ENCODE results near the gene DLEU7. TPM values are rescaled to one million over a fixed set of nuclear protein-coding genes. Genes with fewer than 3 reads are reported as not detected.

DLEU7 gene
- total and polyA plus RNA-seq, 2 donors (not counting 1 experiment from before 2014, with no cell fraction given) = 0.07 to 0.25 TPM

DNA sequence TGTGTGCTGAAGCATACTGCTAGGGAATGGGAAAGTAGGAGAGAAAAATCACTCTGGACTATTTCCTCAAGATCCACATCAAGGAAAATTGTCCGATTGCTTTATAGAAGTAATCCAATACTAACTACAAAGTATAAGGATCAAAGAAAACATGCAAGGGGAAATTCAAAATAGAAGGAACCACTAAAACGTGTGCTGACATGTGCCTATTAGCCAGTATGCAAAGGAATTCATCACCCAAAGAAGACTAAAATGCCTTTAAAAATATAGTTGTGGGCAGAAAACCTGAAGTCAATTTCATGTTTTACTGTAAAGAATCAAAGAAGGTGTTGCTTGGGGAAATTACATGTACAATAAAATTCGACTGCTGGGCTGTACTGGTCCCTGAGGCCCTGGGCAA is 14.3 kb downstream of the DLEU7 start:
- no peak for ATAC-seq (ENCODE audit: low read depth)
- H3K4me3 ChIP-seq (ENCODE audit: control extremely low read depth in 1 of 5, extremely low read depth in 1 of 5, insufficient read depth in 1 of 5, low read depth in 2 of 5, low read length in 4 of 5) = no peak overlapping the region
- H3K4me3 Mint-ChIP-seq = no peak overlapping the region
- no peaks in the 10 kb centered on the region for H3K9me3 Mint-ChIP-seq (ENCODE audit: insufficient read depth)
- H3K27me3 ChIP-seq (replicated peaks in 1 of 4; ENCODE audit: control extremely low read depth in 1 of 4, control insufficient read depth in 3 of 4, insufficient read depth in 4 of 4, low read length in 3 of 4) = no peaks in the 10 kb centered on the region
- no peaks in the 10 kb centered on the region for H3K36me3 ChIP-seq (replicated peaks in 1 of 2; ENCODE audit: control extremely low read depth in 1 of 2, control insufficient read depth in 1 of 2, extremely low read depth in 1 of 2, insufficient read depth in 2 of 2, low read length in 1 of 2)
- intact Hi-C loops (cut with micrococcal nuclease) = no loop called here
- H3K9me3 ChIP-seq (ENCODE audit: control extremely low read depth in 1 of 3, control insufficient read depth in 2 of 3, insufficient read depth in 1 of 3, low read length in 2 of 3) = no peaks in the 10 kb centered on the region
- H3K4me2 ChIP-seq (replicated peaks; ENCODE audit: low read depth, low read length, poor library complexity, severe bottlenecking) = no peak overlapping the region
- CTCF ChIA-PET = interaction anchor here (2.0 kb wide), 1 partner anchor 83 kb away, joined by 4 read pairs; no protein-coding TSS in a partner anchor
- no peaks in the 10 kb centered on the region for H3K4me1 Mint-ChIP-seq
- H3K79me2 ChIP-seq (ENCODE audit: control insufficient read depth, insufficient read depth, low read length) = no peaks in the 10 kb centered on the region
- no peak overlapping the region for H2AFZ ChIP-seq (ENCODE audit: insufficient read depth, low read depth, low read length, poor library complexity, severe bottlenecking)
- H3K27ac Mint-ChIP-seq = no peak overlapping the region
- POLR2A ChIA-PET = no interaction called here
- no peaks in the 10 kb centered on the region for H3K4me1 ChIP-seq (ENCODE audit: control insufficient read depth in 2 of 2, insufficient read depth in 2 of 2, low read length in 2 of 2)
- TF ChIP-seq, protein P1, sequence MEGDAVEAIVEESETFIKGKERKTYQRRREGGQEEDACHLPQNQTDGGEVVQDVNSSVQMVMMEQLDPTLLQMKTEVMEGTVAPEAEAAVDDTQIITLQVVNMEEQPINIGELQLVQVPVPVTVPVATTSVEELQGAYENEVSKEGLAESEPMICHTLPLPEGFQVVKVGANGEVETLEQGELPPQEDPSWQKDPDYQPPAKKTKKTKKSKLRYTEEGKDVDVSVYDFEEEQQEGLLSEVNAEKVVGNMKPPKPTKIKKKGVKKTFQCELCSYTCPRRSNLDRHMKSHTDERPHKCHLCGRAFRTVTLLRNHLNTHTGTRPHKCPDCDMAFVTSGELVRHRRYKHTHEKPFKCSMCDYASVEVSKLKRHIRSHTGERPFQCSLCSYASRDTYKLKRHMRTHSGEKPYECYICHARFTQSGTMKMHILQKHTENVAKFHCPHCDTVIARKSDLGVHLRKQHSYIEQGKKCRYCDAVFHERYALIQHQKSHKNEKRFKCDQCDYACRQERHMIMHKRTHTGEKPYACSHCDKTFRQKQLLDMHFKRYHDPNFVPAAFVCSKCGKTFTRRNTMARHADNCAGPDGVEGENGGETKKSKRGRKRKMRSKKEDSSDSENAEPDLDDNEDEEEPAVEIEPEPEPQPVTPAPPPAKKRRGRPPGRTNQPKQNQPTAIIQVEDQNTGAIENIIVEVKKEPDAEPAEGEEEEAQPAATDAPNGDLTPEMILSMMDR (IDR thresholded peaks at IDR 0.05) = no peak
- TF ChIP-seq EZH2 (IDR thresholded peaks at IDR 0.05; ENCODE audit: borderline replicate concordance, insufficient read depth, low read depth, low read length, poor library complexity, severe bottlenecking) = no peak
- no peak for DNase-seq
- H3K27me3 Mint-ChIP-seq = no peaks in the 10 kb centered on the region
- no peaks in the 10 kb centered on the region for H4K20me1 ChIP-seq (ENCODE audit: control insufficient read depth, insufficient read depth, low read length, poor library complexity, severe bottlenecking)
- H3K9ac ChIP-seq (ENCODE audit: low read length) = no peak overlapping the region
- WGBS (ENCODE audit: insufficient coverage) = no CpG with 5 or more reads among the region's 3 CpGs
- no peak overlapping the region for H3K27ac ChIP-seq (ENCODE audit: low read length in 2 of 2)

- Mint-ChIP-seq H3K4me1 (no peaks in the 10 kb centered on the region), H3K9me3 (ENCODE audit: insufficient read depth) (no peaks in the 10 kb centered on the region), H3K4me3 (no peak overlapping the region), H3K27ac (no peak overlapping the region), H3K27me3 (no peaks in the 10 kb centered on the region)
- POLR2A ChIA-PET = no interaction called here
- Histone ChIP-seq H3K4me1 (ENCODE audit: control insufficient read depth in 2 of 2, insufficient read depth in 2 of 2, low read length in 2 of 2) (no peaks in the 10 kb centered on the region), H3K9ac (ENCODE audit: low read length) (no peak overlapping the region), H3K4me2 (replicated peaks; ENCODE audit: low read depth, low read length, poor library complexity, severe bottlenecking) (no peak overlapping the region), H3K79me2 (ENCODE audit: control insufficient read depth, insufficient read depth, low read length) (no peaks in the 10 kb centered on the region), H2AFZ (ENCODE audit: insufficient read depth, low read depth, low read length, poor library complexity, severe bottlenecking) (no peak overlapping the region), H4K20me1 (ENCODE audit: control insufficient read depth, insufficient read depth, low read length, poor library complexity, severe bottlenecking) (no peaks in the 10 kb centered on the region), H3K36me3 (replicated peaks in 1 of 2; ENCODE audit: control extremely low read depth in 1 of 2, control insufficient read depth in 1 of 2, extremely low read depth in 1 of 2, insufficient read depth in 2 of 2, low read length in 1 of 2) (no peaks in the 10 kb centered on the region), H3K27ac (ENCODE audit: low read length in 2 of 2) (no peak overlapping the region), H3K4me3 (ENCODE audit: control extremely low read depth in 1 of 5, extremely low read depth in 1 of 5, insufficient read depth in 1 of 5, low read depth in 2 of 5, low read length in 4 of 5) (no peak overlapping the region), H3K27me3 (replicated peaks in 1 of 4; ENCODE audit: control extremely low read depth in 1 of 4, control insufficient read depth in 3 of 4, insufficient read depth in 4 of 4, low read length in 3 of 4) (no peaks in the 10 kb centered on the region), H3K9me3 (ENCODE audit: control extremely low read depth in 1 of 3, control insufficient read depth in 2 of 3, insufficient read depth in 1 of 3, low read length in 2 of 3) (no peaks in the 10 kb centered on the region)
- CTCF ChIA-PET = interaction anchor here (1.0 kb wide), 1 partner anchor 86 kb away, joined by 4 read pairs; no protein-coding TSS in a partner anchor
- no peak for TF ChIP-seq EZH2 (IDR thresholded peaks at IDR 0.05; ENCODE audit: borderline replicate concordance, insufficient read depth, low read depth, low read length, poor library complexity, severe bottlenecking)
- TF ChIP-seq, protein P1 (IDR thresholded peaks at IDR 0.05) = no peak
- no peak for ATAC-seq (ENCODE audit: low read depth)
- intact Hi-C loops (cut with micrococcal nuclease) = no loop called here
- no CpG with 5 or more reads among the region's 3 CpGs for WGBS (ENCODE audit: insufficient coverage)
- no peak for DNase-seq
Measured at GRCh38 chr13:50826035-50826434, 17.5 kb downstream of the DLEU7 start.
